SK-N-SH (cell line): ENCODE measurements around the gene PDLIM5. TPM values are rescaled to one million over a fixed set of nuclear protein-coding genes. Genes with fewer than 3 reads are reported as not detected.

Experiments used
- CTCF ChIA-PET: fragments of 300-600, 350-600 bp; formaldehyde crosslinking; extraction: SDS; loops from one replicate; lab custom pipeline; 2021; lab: Yijun Ruan, JAX
- POLR2A ChIA-PET: fragments of 350-600 bp; sonication (Branson Sonifier 250); formaldehyde crosslinking; extraction: SDS; loops from one replicate; lab custom pipeline; 2020; ENCODE audit warnings: antibody characterized with exemption, inconsistent platforms; lab: Yijun Ruan, JAX
- DNase-seq: peaks from one replicate; pipeline ENCODE4 v3.0.0; 2012
- H2AFZ ChIP-seq: fragments of 200-600 bp; sonication (generic); 2 replicates; pipeline ENCODE4 v1.8.1; 2016; ENCODE audit warnings: antibody characterized with exemption, mild to moderate bottlenecking, low read depth
- H3F3A ChIP-seq: fragments of 200-600 bp; sonication (generic); replicated peaks from 2 replicates; pipeline ENCODE3; 2016; ENCODE audit warnings: antibody characterized with exemption, mild to moderate bottlenecking; ENCODE audit not compliant: insufficient read depth
- H3K27ac ChIP-seq, 2 experiments: fragments of 200-500 bp in 1 of 2; fragments of 200-600 bp in 1 of 2; sonication (Bioruptor generic) in 1 of 2; sonication (generic), shearing (Covaris generic) in 1 of 2; 2 replicates each; pipeline versions ENCODE4 v1.5.1 to v1.6.1; 2014 to 2016; ENCODE audit warnings: low read depth in 2 of 2, inconsistent platforms in 1 of 2, low read length in 1 of 2, mild to moderate bottlenecking in 1 of 2, mixed read lengths in 1 of 2
- H3K27me3 ChIP-seq: fragments of 200-600 bp; sonication (generic), shearing (Covaris generic); 2 replicates; pipeline ENCODE4 v1.6.1; 2016; ENCODE audit warnings: mixed run types; ENCODE audit not compliant: insufficient read depth
- H3K36me3 ChIP-seq, 2 experiments: fragments of 200-500 bp in 1 of 2; fragments of 200-600 bp in 1 of 2; sonication (Bioruptor generic) in 1 of 2; sonication (generic) in 1 of 2; replicated peaks in 1 of 2; 2 replicates each; pipeline versions ENCODE3 to v1.5.1; 2014 to 2016; ENCODE audit warnings: low read length in 1 of 2, mild to moderate bottlenecking in 1 of 2; ENCODE audit not compliant: insufficient read depth in 2 of 2, control insufficient read depth in 1 of 2
- H3K4me1 ChIP-seq, 2 experiments: fragments of 200-500 bp in 1 of 2; fragments of 200-600 bp in 1 of 2; sonication (Bioruptor generic) in 1 of 2; sonication (generic), shearing (Covaris generic) in 1 of 2; 2 replicates each; pipeline versions ENCODE4 v1.5.1 to v1.6.1; 2014 to 2016; ENCODE audit warnings: low read depth in 1 of 2, low read length in 1 of 2, mixed run types in 1 of 2; ENCODE audit not compliant: insufficient read depth in 2 of 2, control insufficient read depth in 1 of 2
- H3K4me2 ChIP-seq: fragments of 200-600 bp; sonication (generic), shearing (Covaris generic); 2 replicates; pipeline ENCODE4 v1.6.1; 2017; ENCODE audit warnings: mixed run types
- H3K4me3 ChIP-seq, 2 experiments: fragments of 200-500 bp in 1 of 2; fragments of 200-600 bp in 1 of 2; sonication (Bioruptor generic) in 1 of 2; sonication (generic), shearing (Covaris generic) in 1 of 2; 2 replicates each; pipeline versions ENCODE4 v1.5.1 to v1.8.1; 2014 to 2016; ENCODE audit warnings: low read depth in 2 of 2, inconsistent platforms in 1 of 2, low read length in 1 of 2, mild to moderate bottlenecking in 1 of 2, mixed read lengths in 1 of 2, moderate library complexity in 1 of 2
- H3K79me2 ChIP-seq: fragments of 200-600 bp; sonication (generic); 2 replicates; pipeline ENCODE4 v1.8.1; 2017; ENCODE audit warnings: mild to moderate bottlenecking; ENCODE audit not compliant: insufficient read depth
- H3K9ac ChIP-seq: fragments of 200-600 bp; sonication (generic); 2 replicates; pipeline ENCODE4 v1.6.1; 2017; ENCODE audit warnings: mixed run types
- H3K9me2 ChIP-seq: fragments of 200-600 bp; sonication (generic); 2 replicates; pipeline ENCODE4 v1.6.1; 2017; ENCODE audit warnings: mixed run types
- H3K9me3 ChIP-seq: fragments of 200-600 bp; sonication (generic); 2 replicates; pipeline ENCODE4 v1.6.1; 2017; ENCODE audit warnings: mixed run types, mild to moderate bottlenecking, moderate library complexity
- H4K20me1 ChIP-seq: fragments of 200-600 bp; sonication (generic); 2 replicates; pipeline ENCODE4 v1.6.1; 2017; ENCODE audit warnings: mild to moderate bottlenecking, mixed run types; ENCODE audit not compliant: insufficient read depth
- CHD2 ChIP-seq: fragments of 150-350 bp; IDR thresholded peaks from 2 replicates; pipeline ENCODE4 v1.6.1; 2018; ENCODE audit warnings: low read length; ENCODE audit not compliant: partially characterized antibody
- ELF1 ChIP-seq: IDR thresholded peaks from 2 replicates; pipeline ENCODE4 v1.4.0; 2012
- EP300 ChIP-seq, 2 experiments: IDR thresholded peaks; 2 replicates each; pipeline versions ENCODE4 v1.4.0 to v1.6.1; 2012; ENCODE audit warnings: borderline replicate concordance in 1 of 2, low read depth in 1 of 2, low read length in 1 of 2
- FOXJ3 ChIP-seq: sonication (generic); formaldehyde crosslinking; IDR thresholded peaks from 2 replicates; pipeline ENCODE4 v1.5.1; 2020; ENCODE audit warnings: mild to moderate bottlenecking, missing genetic modification reagents
- GABPA ChIP-seq: IDR thresholded peaks from 2 replicates; pipeline ENCODE4 v1.4.0; 2012; ENCODE audit warnings: low read depth, mild to moderate bottlenecking
- MAX ChIP-seq: IDR thresholded peaks from 2 replicates; pipeline ENCODE4 v1.4.0; 2012; ENCODE audit warnings: low read depth
- MXI1 ChIP-seq: IDR thresholded peaks from 2 replicates; pipeline ENCODE4 v1.6.1; 2012; ENCODE audit warnings: mild to moderate bottlenecking, low read depth, low read length, improper control_type of control experiment
- POLR2AphosphoS5 ChIP-seq: IDR thresholded peaks from 2 replicates; pipeline ENCODE4 v1.6.1; 2012; ENCODE audit warnings: low read depth, low read length
- RAD21 ChIP-seq: IDR thresholded peaks from 2 replicates; pipeline ENCODE4 v1.6.1; 2012; ENCODE audit warnings: mild to moderate bottlenecking, low read length
- RCOR1 ChIP-seq: fragments of 150-350 bp; IDR thresholded peaks from 2 replicates; pipeline ENCODE4 v1.6.1; 2017; ENCODE audit warnings: antibody characterized with exemption, low read length
- RFX5 ChIP-seq: IDR thresholded peaks from 2 replicates; pipeline ENCODE4 v1.6.1; 2012; ENCODE audit warnings: mild to moderate bottlenecking, improper control_type of control experiment, low read length
- RXRA ChIP-seq: IDR thresholded peaks from 2 replicates; pipeline ENCODE4 v1.4.0; 2012; ENCODE audit warnings: low read depth, mild to moderate bottlenecking, borderline replicate concordance
- SIN3A ChIP-seq: IDR thresholded peaks from 2 replicates; pipeline ENCODE4 v1.6.1; 2012; ENCODE audit warnings: low read depth, mild to moderate bottlenecking, low read length, moderate library complexity, borderline replicate concordance
- SMC3 ChIP-seq: IDR thresholded peaks from 2 replicates; pipeline ENCODE4 v1.6.1; 2012; ENCODE audit warnings: low read depth, low read length, improper control_type of control experiment
- TAF1 ChIP-seq: IDR thresholded peaks from 2 replicates; pipeline ENCODE4 v1.6.1; 2012; ENCODE audit warnings: low read depth, mild to moderate bottlenecking, low read length, moderate library complexity, borderline replicate concordance
- TCF12 ChIP-seq: IDR thresholded peaks from 2 replicates; pipeline ENCODE4 v1.4.0; 2012
- USF1 ChIP-seq: IDR thresholded peaks from 2 replicates; pipeline ENCODE4 v1.4.0; 2012; ENCODE audit warnings: low read depth, borderline replicate concordance
- YY1 ChIP-seq: IDR thresholded peaks from 2 replicates; pipeline ENCODE4 v1.4.0; 2012; ENCODE audit warnings: low read depth, mild to moderate bottlenecking
- ZBTB33 ChIP-seq: IDR thresholded peaks from 2 replicates; pipeline ENCODE4 v1.4.0; 2012; ENCODE audit warnings: low read depth, borderline replicate concordance
- WGBS: methylation state at CpG from one replicate; pipeline ENCODE4 v1.1.6; 2017; ENCODE audit warnings: low lambda C conversion rate; 5-methylcytosine and 5-hydroxymethylcytosine counted together
- polyA plus RNA-seq, 3 experiments: library from polyadenylated mRNA; depleted of rRNA; stranded (reverse); fragments of >200 nt; gene quantifications; 2 replicates each; pipeline ENCODE4 v1.2.3, GENCODE V29; 2012

Gene PDLIM5
- polyA plus RNA-seq, 1 of the 3 experiments (the other 2 are of a cell fraction) = 36.7 TPM

GRCh38 chr4:94530073-94530472, 78.3 kb downstream of the PDLIM5 start (continued):
- TF ChIP-seq ZBTB33 = no peak
- no peak for TF ChIP-seq GABPA
- no peak for TF ChIP-seq TAF1
- TF ChIP-seq YY1 = no peak
- TF ChIP-seq CHD2 = no peak
- TF ChIP-seq ELF1 = no peak
- no peak for TF ChIP-seq TCF12
- no peak for TF ChIP-seq USF1
- TF ChIP-seq POLR2AphosphoS5 = no peak

GRCh38 chr4:94531991-94532789, 80.4 kb downstream of the PDLIM5 start:
- H3K4me2 ChIP-seq = no peak overlapping the region
- no peaks in the 10 kb centered on the region for H3K9me3 ChIP-seq
- 82% methylated on average over 9 of the region's 9 CpGs for WGBS
- H3K4me1 ChIP-seq = peaks cover 0 to 23% of the 10 kb centered on the region in 2 experiments
- peaks cover 88% of the 10 kb centered on the region for H3K79me2 ChIP-seq
- DNase-seq = no peak
- no peaks in the 10 kb centered on the region for H4K20me1 ChIP-seq
- peaks cover 15% of the 10 kb centered on the region for H3F3A ChIP-seq
- ChIA-PET CTCF (no interaction called here), POLR2A (no interaction called here)
- H3K27ac ChIP-seq = no peak overlapping the region
- H2AFZ ChIP-seq = no peak overlapping the region
- TF ChIP-seq MAX (no peak), RCOR1 (no peak), USF1 (no peak), FOXJ3 (CRISPR knock-in tag) (no peak), MXI1 (no peak), SMC3 (no peak), RFX5 (no peak), RAD21 (no peak), RXRA (no peak), SIN3A (no peak), EP300 (IDR thresholded peaks at IDR 0.05; ENCODE audit: borderline replicate concordance in 1 of 2, low read depth in 1 of 2, low read length in 1 of 2) (no peak)
- H3K9ac ChIP-seq = no peak overlapping the region
- no peak overlapping the region for H3K4me3 ChIP-seq
- H3K9me2 ChIP-seq = no peaks in the 10 kb centered on the region
- no peaks in the 10 kb centered on the region for H3K27me3 ChIP-seq
- peaks cover 0 to 6% of the 10 kb centered on the region in 2 experiments for H3K36me3 ChIP-seq
